Measurements from ENCODE around the gene SPINK13. TPM values are rescaled to one million over a fixed set of nuclear protein-coding genes. Genes with fewer than 3 reads are reported as not detected.

SPINK13 gene
- total and polyA plus RNA-seq, 9 of the 15 experiments (the other 6 are each of a cell fraction or from before 2014, with no cell fraction given), result 0.07 TPM; not detected in 8

- no peak for TF ChIP-seq CHD7 (IDR thresholded peaks at IDR 0.05; ENCODE audit: low read depth, low read length)
Measured at GRCh38 chr5:148309746-148310145, 41.2 kb downstream of the SPINK13 start (continued).
